Measurements from ENCODE around the gene LAMC1.
A peak's percentile ranks its signal among the peaks of the same experiment; 100 is the strongest.

LAMC1 gene

GRCh38 chr1:183023146-183023600 lies at the start of gene LAMC1:
Gene LAMC1 (plus strand): TSS chr1:183023420. CDS start chr1:183023717, 297 bp downstream.
- DNase-seq (ENCODE audit: low spot score) = peak; percentile 93

- DNase-seq (ENCODE audit: low spot score) = peak; percentile 58
Observed at GRCh38 chr1:182974506-182975191, 48.6 kb upstream of the LAMC1 start.

- DNase-seq (ENCODE audit: low spot score) = no peak
Observed at GRCh38 chr1:182977480-182977879, 45.7 kb upstream of the LAMC1 start.

GRCh38 chr1:182978151-182978853 lies 44.9 kb upstream of the LAMC1 start:
- no peak for DNase-seq (ENCODE audit: low spot score)

GRCh38 chr1:182984138-182984537 lies 39.1 kb upstream of the LAMC1 start:
- DNase-seq (ENCODE audit: low spot score) = no peak

GRCh38 chr1:182984621-182985020 lies 38.6 kb upstream of the LAMC1 start:
- no peak for DNase-seq (ENCODE audit: low spot score)

GRCh38 chr1:182985876-182986275 lies 37.3 kb upstream of the LAMC1 start:
- DNase-seq (ENCODE audit: low spot score) = no peak

GRCh38 chr1:182990413-182991144 lies 32.6 kb upstream of the LAMC1 start:
- DNase-seq (ENCODE audit: low spot score) = peak; percentile 35

- no peak for DNase-seq (ENCODE audit: low spot score)
Observed at GRCh38 chr1:182993746-182994145, 29.5 kb upstream of the LAMC1 start.

GRCh38 chr1:182995894-182996293 lies 27.3 kb upstream of the LAMC1 start:
- DNase-seq (ENCODE audit: low spot score) = no peak

- no peak for DNase-seq (ENCODE audit: low spot score)
Observed at GRCh38 chr1:182996816-182997215, 26.4 kb upstream of the LAMC1 start.

- no peak for DNase-seq (ENCODE audit: low spot score)
Observed at GRCh38 chr1:182998482-182998881, 24.7 kb upstream of the LAMC1 start.

- DNase-seq (ENCODE audit: low spot score) = peak; percentile 12
Observed at GRCh38 chr1:183000167-183000962, 22.9 kb upstream of the LAMC1 start.

- DNase-seq (ENCODE audit: low spot score) = no peak
Observed at GRCh38 chr1:183002267-183002666, 21.0 kb upstream of the LAMC1 start.

- no peak for DNase-seq (ENCODE audit: low spot score)
Observed at GRCh38 chr1:183002797-183003196, 20.4 kb upstream of the LAMC1 start.

- DNase-seq (ENCODE audit: low spot score) = peak; percentile 60
Observed at GRCh38 chr1:183003203-183003602, 20.0 kb upstream of the LAMC1 start.

GRCh38 chr1:183004141-183004540 lies 19.1 kb upstream of the LAMC1 start:
- no peak for DNase-seq (ENCODE audit: low spot score)

- no peak for DNase-seq (ENCODE audit: low spot score)
Observed at GRCh38 chr1:183011859-183012258, 11.4 kb upstream of the LAMC1 start.

GRCh38 chr1:183012301-183012994 lies 10.8 kb upstream of the LAMC1 start:
- no peak for DNase-seq (ENCODE audit: low spot score)

GRCh38 chr1:183019139-183019740 lies 4.0 kb upstream of the LAMC1 start:
- DNase-seq (ENCODE audit: low spot score) = no peak

GRCh38 chr1:183019860-183020259 lies 3.4 kb upstream of the LAMC1 start:
- DNase-seq (ENCODE audit: low spot score) = no peak

All from AG20443 (cell line).